Activated CD4-positive, alpha-beta memory T cell treated with anti-CD3 and anti-CD28 coated beads for 36 hours (primary cell): ENCODE data around the gene PCSK6. TPM values are rescaled to one million over a fixed set of nuclear protein-coding genes. Genes with fewer than 3 reads are reported as not detected.
"Not testable (repeated sequence)": the region's sequence is repeated elsewhere in the genome, so short reads cannot be mapped to it uniquely, and the experiment has no call there.

Experiments used
- CTCF ChIA-PET: fragments of 350-600 bp; sonication (Branson Sonifier 250); formaldehyde crosslinking; loops from one replicate; lab custom pipeline; 2021; ENCODE audit warnings: antibody characterized with exemption, inconsistent platforms; lab: Charles Lee
- POLR2A ChIA-PET: fragments of 350-600 bp; sonication (Branson Sonifier 250); formaldehyde crosslinking; loops from one replicate; lab custom pipeline; 2021; ENCODE audit warnings: antibody characterized with exemption; lab: Charles Lee
- DNase-seq: peaks from one replicate; pipeline ENCODE4 v3.0.0-alpha.2; 2020
- H3K27ac Mint-ChIP-seq: one replicate; pipeline ENCODE4 v1.8.0; 2021; ENCODE audit warnings: mixed read lengths
- H3K27me3 Mint-ChIP-seq: one replicate; pipeline ENCODE4 v1.8.0; 2021; ENCODE audit warnings: mixed read lengths
- H3K36me3 Mint-ChIP-seq: one replicate; pipeline ENCODE4 v1.8.0; 2021; ENCODE audit warnings: mixed read lengths
- H3K4me1 Mint-ChIP-seq: one replicate; pipeline ENCODE4 v1.8.0; 2021; ENCODE audit warnings: low read depth, mixed read lengths
- H3K4me3 Mint-ChIP-seq: one replicate; pipeline ENCODE4 v1.8.0; 2021; ENCODE audit warnings: mild to moderate bottlenecking, mixed read lengths
- H3K9me3 Mint-ChIP-seq: one replicate; pipeline ENCODE4 v1.8.0; 2021; ENCODE audit warnings: mixed read lengths
- intact Hi-C: fragments of 100-400 bp; cut with micrococcal nuclease; formaldehyde crosslinking; loops from one replicate; pipeline ENCODE4 v1.15.1; 2023
- total RNA-seq, 2 experiments: library from RNA; stranded (reverse); gene quantifications; one replicate each; pipeline ENCODE4 v1.2.3, GENCODE V29; 2021

The PCSK6 gene
- total RNA-seq, 2 experiments from 2014 or later = 0.24 to 0.58 TPM

GRCh38 chr15:101287342-101287741 is 202.2 kb downstream of the PCSK6 start:
- Mint-ChIP-seq H3K27ac (peak overlapping the region; percentile 33), H3K36me3 (peaks cover 66% of the 10 kb centered on the region), H3K4me1 (peaks cover 42% of the 10 kb centered on the region)
- DNase-seq, H3K4me3 Mint-ChIP-seq, H3K9me3 Mint-ChIP-seq, intact Hi-C loops, H3K27me3 Mint-ChIP-seq: not testable (repeated sequence)
- ChIA-PET CTCF (interaction anchor here (0.6 to 3.4 kb wide), 6 partner anchors 8 to 368 kb away, joined by 3 to 24 read pairs (median 3); partner anchors contain the start of gene TM2D3), POLR2A (interaction anchor here (0.7 to 1.0 kb wide), 2 partner anchors 39 to 355 kb away, joined by 4 read pairs; no protein-coding TSS in a partner anchor)

- Mint-ChIP-seq H3K4me3 (no peak overlapping the region), H3K36me3 (peaks cover 67% of the 10 kb centered on the region), H3K27ac (no peak overlapping the region), H3K27me3 (no peaks in the 10 kb centered on the region), H3K4me1 (peaks cover 35% of the 10 kb centered on the region), H3K9me3 (no peaks in the 10 kb centered on the region)
- no peak for DNase-seq
- intact Hi-C loops = no loop called here
- CTCF ChIA-PET = interaction anchor here (1.1 to 3.1 kb wide), 5 partner anchors 11 to 356 kb away, joined by 3 to 10 read pairs (median 3); no protein-coding TSS in a partner anchor
- POLR2A ChIA-PET = interaction anchor here (1.1 kb wide), 1 partner anchor 8 kb away, joined by 4 read pairs; no protein-coding TSS in a partner anchor
Measured at GRCh38 chr15:101286471-101287114, 202.9 kb downstream of the PCSK6 start.

- intact Hi-C loops = no loop called here
- ChIA-PET POLR2A (interaction anchor here (0.6 to 1.7 kb wide), 2 partner anchors 11 to 180 kb away, joined by 5 read pairs; partner anchors contain the start of gene SNRPA1), CTCF (interaction anchor here (1.0 to 3.1 kb wide), 3 partner anchors 9 to 357 kb away, joined by 3 to 10 read pairs (median 8); no protein-coding TSS in a partner anchor)
- no peaks in the 10 kb centered on the region for H3K27me3 Mint-ChIP-seq
- no peak for DNase-seq
- H3K27ac Mint-ChIP-seq = peak overlapping the region; percentile 18
- H3K36me3 Mint-ChIP-seq = peaks cover 58% of the 10 kb centered on the region
- no peak overlapping the region for H3K4me3 Mint-ChIP-seq
- peaks cover 20% of the 10 kb centered on the region for H3K4me1 Mint-ChIP-seq
- H3K9me3 Mint-ChIP-seq = no peaks in the 10 kb centered on the region
Measured at GRCh38 chr15:101283931-101284330, 205.6 kb downstream of the PCSK6 start.

GRCh38 chr15:101280007-101280406 is 209.5 kb downstream of the PCSK6 start:
- POLR2A ChIA-PET = no interaction called here

GRCh38 chr15:101277943-101278564 is 211.5 kb downstream of the PCSK6 start:
- ChIA-PET CTCF (interaction anchor here (0.8 to 2.1 kb wide), 3 partner anchors 11 to 270 kb away, joined by 3 to 9 read pairs (median 3); no protein-coding TSS in a partner anchor), POLR2A (interaction anchor here (0.8 to 1.2 kb wide), 3 partner anchors 8 to 17 kb away, joined by 4 to 5 read pairs (median 4); partner anchors contain the start of gene SNRPA1)
- no peak for DNase-seq
- peaks cover 34% of the 10 kb centered on the region for H3K36me3 Mint-ChIP-seq
- intact Hi-C loops = loop anchor here (5.0 kb wide), 3 partner anchors 271 to 676 kb away; partner anchors contain the start of genes ASB7, LINS1 and TM2D3
- peaks cover 29% of the 10 kb centered on the region for H3K4me1 Mint-ChIP-seq
- no peak overlapping the region for H3K27ac Mint-ChIP-seq
- no peaks in the 10 kb centered on the region for H3K9me3 Mint-ChIP-seq
- H3K4me3 Mint-ChIP-seq = peak overlapping the region; percentile 75
- no peaks in the 10 kb centered on the region for H3K27me3 Mint-ChIP-seq

More at GRCh38 chr15:101280007-101280406, 209.5 kb downstream of the PCSK6 start:
- Mint-ChIP-seq H3K4me3 (no peak overlapping the region), H3K27me3 (no peaks in the 10 kb centered on the region), H3K4me1 (peaks cover 27% of the 10 kb centered on the region), H3K9me3 (no peaks in the 10 kb centered on the region), H3K36me3 (peaks cover 28% of the 10 kb centered on the region), H3K27ac (no peak overlapping the region)
- intact Hi-C loops = no loop called here
- CTCF ChIA-PET = interaction anchor here (0.6 to 1.5 kb wide), 3 partner anchors 8 to 13 kb away, joined by 3 to 11 read pairs (median 5); no protein-coding TSS in a partner anchor
- no peak for DNase-seq

GRCh38 chr15:101277038-101277822 is 212.3 kb downstream of the PCSK6 start, which contains the start of gene SELENOS:
Gene SELENOS (minus strand): TSS chr15:101277485. CDS start chr15:101277417, 68 bp downstream.
- ChIA-PET POLR2A (interaction anchor here (1.2 kb wide), 1 partner anchor 17 kb away, joined by 4 read pairs; no protein-coding TSS in a partner anchor), CTCF (interaction anchor here (1.0 to 2.9 kb wide), 6 partner anchors 10 to 270 kb away, joined by 4 to 24 read pairs (median 7); no protein-coding TSS in a partner anchor)
- H3K4me3 Mint-ChIP-seq = peak within 1 kb of the TSS; percentile 92
- peak within 1 kb of the TSS; percentile 81 for H3K27ac Mint-ChIP-seq
- H3K4me1 Mint-ChIP-seq = peaks cover 29% of the 10 kb centered on the region
- intact Hi-C loops = loop anchor here (5.0 kb wide), 3 partner anchors 270 to 675 kb away; partner anchors contain the start of genes ASB7, LINS1 and TM2D3
- no peaks in the 10 kb centered on the region for H3K9me3 Mint-ChIP-seq
- peak; percentile 90 for DNase-seq
- H3K27me3 Mint-ChIP-seq = no peaks in the 10 kb centered on the region
- H3K36me3 Mint-ChIP-seq = peaks cover 39% of the 10 kb centered on the region

GRCh38 chr15:101276501-101277037 is 212.9 kb downstream of the PCSK6 start:
- Mint-ChIP-seq H3K9me3 (no peaks in the 10 kb centered on the region), H3K27me3 (no peaks in the 10 kb centered on the region), H3K36me3 (peaks cover 34% of the 10 kb centered on the region), H3K4me3 (peak overlapping the region; percentile 92), H3K4me1 (peaks cover 29% of the 10 kb centered on the region), H3K27ac (peak overlapping the region; percentile 81)
- ChIA-PET CTCF (interaction anchor here (0.7 to 2.9 kb wide), 9 partner anchors 9 to 269 kb away, joined by 3 to 24 read pairs (median 4); partner anchors contain the start of gene SNRPA1), POLR2A (interaction anchor here (1.2 kb wide), 1 partner anchor 17 kb away, joined by 4 read pairs; no protein-coding TSS in a partner anchor)
- peak; percentile 37 for DNase-seq
- intact Hi-C loops = loop anchor here (1.0 to 5.0 kb wide), 4 partner anchors 18 to 674 kb away; partner anchors contain the start of genes ASB7, LINS1 and TM2D3

GRCh38 chr15:101275018-101275417 is 214.5 kb downstream of the PCSK6 start:
- DNase-seq = no peak
- intact Hi-C loops = loop anchor here (5.0 kb wide), 3 partner anchors 268 to 673 kb away; partner anchors contain the start of genes ASB7, LINS1 and TM2D3
- H3K4me3 Mint-ChIP-seq = peak overlapping the region; percentile 56
- CTCF ChIA-PET = interaction anchor here (2.1 to 2.9 kb wide), 3 partner anchors 14 to 267 kb away, joined by 6 to 24 read pairs (median 14); no protein-coding TSS in a partner anchor
- H3K27me3 Mint-ChIP-seq = no peaks in the 10 kb centered on the region
- no peak overlapping the region for H3K27ac Mint-ChIP-seq
- POLR2A ChIA-PET = no interaction called here
- H3K9me3 Mint-ChIP-seq = no peaks in the 10 kb centered on the region
- peaks cover 29% of the 10 kb centered on the region for H3K4me1 Mint-ChIP-seq
- H3K36me3 Mint-ChIP-seq = peaks cover 38% of the 10 kb centered on the region

GRCh38 chr15:101273534-101273933 is 216.0 kb downstream of the PCSK6 start:
- no peak overlapping the region for H3K4me3 Mint-ChIP-seq
- H3K27ac Mint-ChIP-seq = no peak overlapping the region
- peaks cover 44% of the 10 kb centered on the region for H3K36me3 Mint-ChIP-seq
- ChIA-PET CTCF (interaction anchor here (0.7 to 2.1 kb wide), 4 partner anchors 15 to 265 kb away, joined by 3 to 8 read pairs (median 4); no protein-coding TSS in a partner anchor), POLR2A (no interaction called here)
- DNase-seq = no peak
- H3K27me3 Mint-ChIP-seq = no peaks in the 10 kb centered on the region
- H3K9me3 Mint-ChIP-seq = no peaks in the 10 kb centered on the region
- intact Hi-C loops = no loop called here
- H3K4me1 Mint-ChIP-seq = peaks cover 29% of the 10 kb centered on the region

- ChIA-PET CTCF (interaction anchor here (1.2 to 2.0 kb wide), 2 partner anchors 14 to 264 kb away, joined by 3 to 8 read pairs; no protein-coding TSS in a partner anchor), POLR2A (no interaction called here)
- H3K27ac Mint-ChIP-seq = no peak overlapping the region
- no peaks in the 10 kb centered on the region for H3K27me3 Mint-ChIP-seq
- no peak overlapping the region for H3K4me3 Mint-ChIP-seq
- no peak for DNase-seq
- intact Hi-C loops = no loop called here
- peaks cover 44% of the 10 kb centered on the region for H3K36me3 Mint-ChIP-seq
- H3K9me3 Mint-ChIP-seq = no peaks in the 10 kb centered on the region
- H3K4me1 Mint-ChIP-seq = peaks cover 23% of the 10 kb centered on the region
Measured at GRCh38 chr15:101272584-101272983, 216.9 kb downstream of the PCSK6 start.
